Measurements from ENCODE around the gene ATP6V0A1. TPM values are rescaled to one million over a fixed set of nuclear protein-coding genes. Genes with fewer than 3 reads are reported as not detected.

ATP6V0A1 gene
- total and polyA plus RNA-seq, 3 donors from 2014 or later: 89.9 to 143 (median 131) TPM

Small RNAs within 50 kb of the gene (microRNA-seq; reads per million reads assigned to microRNA genes)
- gene MIR5010 (ENCODE audit: borderline number of aligned reads in 2 of 2, borderline replicate concordance in 1 of 2) (5.5 to 7.0 reads per million in 2 donors), gene MIR548AT (ENCODE audit: borderline number of aligned reads in 2 of 2, borderline replicate concordance in 1 of 2) (0 to 1.4 reads per million in 2 donors)

Small RNAs within 50 kb of the gene (small RNA-seq; reads per million reads assigned to genes)
- 0 reads per million in 2 donors for gene MIR548AT
- gene RNU7-97P: 0 reads per million in 2 donors

Other genes starting within 250 kb of the ATP6V0A1 start
- gene STAT5B, start 182.5 kb upstream of the ATP6V0A1 start, total RNA-seq: 10 to 100 TPM; 65.9 to 81.5 TPM
- 66.0 TPM for gene STAT5B, start 182.5 kb upstream of the ATP6V0A1 start, polyA plus RNA-seq (ENCODE audit: insufficient read depth, low read depth, low replicate concordance)
- gene STAT5A, start 170.4 kb upstream of the ATP6V0A1 start, total RNA-seq: 10 to 100 TPM; 27.8 to 37.0 TPM
- gene STAT5A, start 170.4 kb upstream of the ATP6V0A1 start, polyA plus RNA-seq (ENCODE audit: insufficient read depth, low read depth, low replicate concordance): 13.7 TPM
- 100 to 1,000 TPM; 107 to 117 TPM for gene STAT3, start 70.4 kb upstream of the ATP6V0A1 start, total RNA-seq
- 69.5 TPM for gene STAT3, start 70.4 kb upstream of the ATP6V0A1 start, polyA plus RNA-seq (ENCODE audit: insufficient read depth, low read depth, low replicate concordance)
- gene CAVIN1, start 35.6 kb upstream of the ATP6V0A1 start, total RNA-seq: 10 to 100 TPM; 49.4 to 68.4 TPM
- 106 TPM for gene CAVIN1, start 35.6 kb upstream of the ATP6V0A1 start, polyA plus RNA-seq (ENCODE audit: insufficient read depth, low read depth, low replicate concordance)
- gene NAGLU, start 77.4 kb downstream of the ATP6V0A1 start, total RNA-seq: 10 to 100 TPM; 37.6 to 40.6 TPM
- 18.9 TPM for gene NAGLU, start 77.4 kb downstream of the ATP6V0A1 start, polyA plus RNA-seq (ENCODE audit: insufficient read depth, low read depth, low replicate concordance)
- gene HSD17B1, start 94.0 kb downstream of the ATP6V0A1 start, total RNA-seq: 10 to 100 TPM; 13.8 to 14.4 TPM
- gene HSD17B1, start 94.0 kb downstream of the ATP6V0A1 start, polyA plus RNA-seq (ENCODE audit: insufficient read depth, low read depth, low replicate concordance): 7.1 TPM
- 10 to 100 TPM; 52.8 to 68.5 TPM for gene COASY, start 103.3 kb downstream of the ATP6V0A1 start, total RNA-seq
- gene COASY, start 103.3 kb downstream of the ATP6V0A1 start, polyA plus RNA-seq (ENCODE audit: insufficient read depth, low read depth, low replicate concordance): 103 TPM
- gene MLX, start 108.2 kb downstream of the ATP6V0A1 start, total RNA-seq: 10 to 100 TPM; 27.6 to 38.6 TPM
- 26.7 TPM for gene MLX, start 108.2 kb downstream of the ATP6V0A1 start, polyA plus RNA-seq (ENCODE audit: insufficient read depth, low read depth, low replicate concordance)
- gene PSMC3IP, start 118.9 kb downstream of the ATP6V0A1 start, total RNA-seq: 10 to 100 TPM; 17.2 to 27.2 TPM
- gene PSMC3IP, start 118.9 kb downstream of the ATP6V0A1 start, polyA plus RNA-seq (ENCODE audit: insufficient read depth, low read depth, low replicate concordance): 45.3 TPM
- gene RETREG3, start 150.5 kb downstream of the ATP6V0A1 start, total RNA-seq: 100 to 1,000 TPM; 140 to 154 TPM
- gene RETREG3, start 150.5 kb downstream of the ATP6V0A1 start, polyA plus RNA-seq (ENCODE audit: insufficient read depth, low read depth, low replicate concordance): 62.3 TPM
- gene TUBG1, start 150.8 kb downstream of the ATP6V0A1 start, total RNA-seq: 100 to 1,000 TPM; 209 to 265 TPM
- gene TUBG1, start 150.8 kb downstream of the ATP6V0A1 start, polyA plus RNA-seq (ENCODE audit: insufficient read depth, low read depth, low replicate concordance): 411 TPM
- 10 to 100 TPM; 50.4 to 57.5 TPM for gene TUBG2, start 200.4 kb downstream of the ATP6V0A1 start, total RNA-seq
- gene TUBG2, start 200.4 kb downstream of the ATP6V0A1 start, polyA plus RNA-seq (ENCODE audit: insufficient read depth, low read depth, low replicate concordance): 30.6 TPM
- 10 to 100 TPM; 65.8 to 67.3 TPM for gene PLEKHH3, start 218.1 kb downstream of the ATP6V0A1 start, total RNA-seq
- gene PLEKHH3, start 218.1 kb downstream of the ATP6V0A1 start, polyA plus RNA-seq (ENCODE audit: insufficient read depth, low read depth, low replicate concordance): 42.8 TPM
- 10 to 100 TPM in 1 of 2 donors, 1 to 10 TPM in 1; 9.8 to 14.3 TPM for gene CCR10, start 223.0 kb downstream of the ATP6V0A1 start, total RNA-seq
- gene CCR10, start 223.0 kb downstream of the ATP6V0A1 start, polyA plus RNA-seq (ENCODE audit: insufficient read depth, low read depth, low replicate concordance): 2.9 TPM
- gene CNTNAP1, start 223.7 kb downstream of the ATP6V0A1 start, total RNA-seq: 10 to 100 TPM in 1 of 2 donors, 1 to 10 TPM in 1; 9.0 to 10.3 TPM
- 6.0 TPM for gene CNTNAP1, start 223.7 kb downstream of the ATP6V0A1 start, polyA plus RNA-seq (ENCODE audit: insufficient read depth, low read depth, low replicate concordance)

Measured in testis (tissue), 3 donors.